Limb (tissue), 2 donors: ENCODE results near the gene RFTN1.

Experiments
- DNase-seq, 2 donors: peaks; one replicate each; pipeline ENCODE4 v3.0.0-alpha.2; 2016; ENCODE audit errors: extremely low spot score in 2 of 2

Gene RFTN1

DNA sequence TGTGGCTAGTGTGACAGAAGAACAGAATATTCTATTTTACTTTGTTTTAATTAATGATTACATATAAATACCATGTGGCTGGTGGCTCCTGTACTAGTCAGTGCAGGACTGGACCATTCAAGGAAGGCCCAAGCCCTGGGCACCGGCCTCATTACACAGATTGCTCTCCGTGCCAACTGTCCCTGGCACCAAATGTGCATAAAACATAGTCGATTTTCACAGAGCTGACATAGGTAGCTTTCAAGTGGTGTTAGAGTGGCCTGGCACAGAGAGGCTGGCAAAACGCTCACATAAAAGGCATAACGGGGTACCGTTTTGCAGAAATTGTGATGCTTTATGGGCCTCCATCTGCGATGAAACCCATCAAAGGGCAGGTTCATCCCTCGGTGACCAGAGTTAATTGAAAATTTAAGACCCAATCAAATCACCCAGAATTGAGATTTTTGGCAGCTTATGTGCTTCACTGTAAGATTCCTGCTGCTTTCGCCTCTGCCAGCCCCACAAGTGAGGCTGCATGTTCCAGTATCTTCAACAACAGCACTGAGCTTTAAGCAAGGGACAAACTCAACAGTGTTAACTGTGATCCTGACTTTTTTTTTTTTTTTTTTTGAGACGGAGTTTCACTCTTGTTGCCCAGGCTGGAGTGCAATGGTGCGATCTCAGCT is 25.9 kb downstream of the RFTN1 start:
- DNase-seq, result no peak

DNA sequence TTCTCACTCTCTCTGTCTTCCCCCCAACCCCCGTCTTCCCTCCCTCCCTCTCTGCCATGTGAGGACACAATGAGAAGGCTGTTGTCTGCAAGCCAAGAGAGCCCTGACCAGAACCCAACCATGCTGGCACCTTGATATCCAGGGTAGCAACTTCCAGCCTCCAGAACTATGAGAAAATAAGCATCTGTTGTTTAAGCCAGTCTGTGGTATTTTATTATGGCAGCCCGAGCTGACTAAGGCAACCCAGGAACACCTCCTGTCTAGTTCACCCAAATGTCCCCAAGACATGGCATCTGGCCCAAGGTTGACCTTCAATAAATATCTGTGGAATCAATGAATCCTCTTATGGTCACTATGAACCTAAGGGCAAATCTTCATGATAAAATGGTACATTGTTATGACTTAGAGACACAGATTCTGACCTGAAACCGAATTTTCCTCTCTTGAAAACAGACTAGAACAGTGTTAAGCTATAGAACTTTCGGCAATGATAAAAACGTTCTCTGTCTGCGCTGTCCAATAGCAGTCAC is 26.5 kb downstream of the RFTN1 start:
- DNase-seq, result no peak

DNA sequence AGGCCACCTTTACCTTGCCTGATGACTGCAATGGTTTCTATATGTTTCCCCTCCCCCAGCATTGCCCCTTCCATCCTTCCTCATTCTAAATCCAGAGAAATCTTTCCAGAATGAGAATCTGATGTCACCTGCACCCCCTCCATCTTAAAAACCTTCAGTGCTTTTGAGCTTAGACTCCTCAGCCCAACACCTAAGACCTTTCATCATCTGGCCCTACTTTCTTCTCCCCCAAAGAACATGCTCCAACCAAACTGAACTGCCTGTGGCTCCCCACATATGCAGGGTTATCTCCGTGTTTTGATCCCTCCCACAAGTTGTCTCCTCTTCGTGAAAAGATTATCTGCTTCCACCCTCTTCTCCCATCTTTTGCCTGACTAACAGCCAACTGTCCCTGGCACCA is 27.3 kb downstream of the RFTN1 start:
- no peak for DNase-seq

DNA sequence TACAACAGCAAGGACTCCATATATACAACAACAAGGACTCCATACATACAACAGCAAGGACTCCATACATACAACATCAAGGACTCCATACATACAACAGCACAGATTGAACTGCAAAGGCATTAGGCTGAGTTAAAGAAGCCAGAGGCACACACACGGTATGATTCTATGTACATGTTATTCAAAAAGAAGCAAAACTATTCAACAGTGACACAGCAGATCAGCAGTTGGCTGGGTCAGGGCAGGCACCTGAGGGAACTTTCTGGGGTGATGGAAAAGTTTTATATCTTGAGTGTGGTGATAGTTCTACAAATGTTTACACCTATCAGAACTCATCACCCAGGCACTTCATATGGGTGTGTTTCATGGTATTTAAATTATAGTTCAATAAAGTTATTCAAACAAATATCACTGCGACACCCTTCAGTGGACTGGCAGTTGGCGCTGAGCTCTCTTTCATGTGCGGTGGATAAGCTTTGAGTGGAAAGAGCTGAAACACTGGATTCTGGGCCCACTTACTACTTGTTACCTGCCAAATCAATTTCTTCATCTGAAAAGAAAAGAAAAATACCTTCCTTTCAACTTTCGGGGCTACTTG is 28.0 kb downstream of the RFTN1 start:
- no peak for DNase-seq

DNA sequence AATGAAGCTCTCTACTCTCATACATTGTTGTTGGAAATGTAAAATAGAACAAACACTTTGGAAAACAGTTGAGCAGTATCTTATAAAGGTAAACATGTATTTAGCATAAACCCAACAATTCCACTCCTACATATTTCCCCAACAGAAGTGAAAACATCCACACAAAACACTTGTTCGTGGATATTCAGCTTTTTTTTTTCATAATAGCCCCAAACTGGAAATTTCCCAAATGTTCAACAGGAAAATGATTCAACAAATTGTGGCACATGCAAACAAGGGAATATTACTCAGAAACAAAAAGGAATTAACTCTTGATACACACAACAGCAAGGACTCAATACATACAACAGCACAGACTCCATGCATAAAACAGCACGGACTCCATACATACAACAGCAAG is 28.5 kb downstream of the RFTN1 start:
- DNase-seq, result no peak

DNA sequence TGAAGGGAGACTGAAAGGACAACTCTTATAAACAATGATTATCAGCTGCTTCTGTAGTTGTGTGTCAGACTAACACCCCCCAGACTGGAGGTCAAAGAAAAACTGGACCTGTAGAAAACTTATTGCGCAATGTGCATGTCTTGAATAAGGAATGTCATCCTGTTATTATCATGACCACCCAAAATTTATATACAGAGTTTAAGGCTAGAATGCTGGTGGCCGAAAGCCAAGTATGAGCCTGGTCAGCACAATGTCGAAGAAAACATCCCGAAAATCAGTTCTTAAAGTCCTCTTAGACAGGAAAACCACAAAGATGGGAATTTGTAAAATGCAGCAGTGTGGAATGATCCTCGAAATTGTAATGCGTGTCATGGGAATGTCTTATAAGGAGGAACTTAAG is 29.3 kb downstream of the RFTN1 start:
- peak in 1 of 2 donors; percentile 24 for DNase-seq

DNA sequence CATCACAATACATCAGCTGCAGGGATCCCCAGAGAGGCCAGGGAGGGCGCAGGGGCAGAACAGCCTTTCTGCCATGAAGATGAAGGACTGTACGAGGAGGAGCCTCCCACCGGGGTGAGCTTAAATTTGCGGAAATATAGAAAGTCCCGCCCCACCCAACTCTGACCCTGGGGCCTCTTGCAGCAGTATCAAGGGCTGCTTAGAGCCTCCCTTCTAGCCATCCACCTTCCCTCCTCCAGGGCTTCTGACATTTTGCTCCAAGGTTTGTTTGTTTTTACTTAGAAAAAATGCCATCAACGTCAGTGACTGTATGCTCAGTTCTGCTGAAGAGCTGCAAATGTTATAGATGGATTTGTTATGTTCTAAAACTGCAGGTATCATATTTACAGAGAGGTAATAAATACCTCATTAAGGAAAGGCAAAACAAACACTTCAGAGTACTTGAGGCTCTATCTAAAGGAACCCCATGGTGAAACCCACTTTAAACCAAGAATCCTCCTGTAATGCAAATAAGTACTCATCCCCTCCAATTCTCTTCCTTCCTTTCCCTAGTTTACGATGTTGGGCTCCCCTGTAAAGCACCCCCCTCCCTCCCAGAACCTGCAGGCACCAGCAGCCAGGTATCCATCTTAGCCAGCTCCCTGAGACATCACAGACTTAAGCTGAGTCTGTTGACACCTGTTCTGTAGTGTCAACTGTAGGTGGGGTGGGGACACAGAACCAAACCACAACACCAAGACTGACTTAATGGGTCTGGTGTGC is 30.5 kb downstream of the RFTN1 start:
- DNase-seq, result no peak

DNA sequence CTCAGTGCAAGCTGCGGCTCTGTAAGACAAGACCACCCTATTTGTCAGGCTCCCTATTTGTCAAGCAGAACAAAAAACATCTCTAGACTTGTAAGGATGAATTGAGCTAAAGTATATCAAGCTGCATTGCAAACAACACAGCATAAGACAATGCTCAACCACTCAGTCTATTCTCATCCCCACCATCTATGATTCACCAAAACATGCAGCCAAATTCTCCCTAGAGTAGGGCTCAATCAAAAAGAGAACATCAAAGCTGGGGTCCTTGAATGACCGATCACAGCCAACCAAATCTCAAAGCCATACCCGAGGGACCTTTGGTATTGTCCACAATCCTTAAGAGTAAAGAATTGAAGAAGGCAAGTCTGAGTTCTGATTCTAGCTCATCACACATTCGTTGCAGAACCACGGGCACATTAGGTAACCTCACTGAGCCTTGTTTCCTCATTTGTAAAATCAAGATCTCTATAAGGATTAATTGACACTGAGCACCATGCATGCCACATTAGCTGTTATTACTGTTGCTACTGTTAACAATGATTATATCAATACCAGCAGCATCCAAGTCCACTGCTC is 31.2 kb downstream of the RFTN1 start:
- DNase-seq, result no peak

DNA sequence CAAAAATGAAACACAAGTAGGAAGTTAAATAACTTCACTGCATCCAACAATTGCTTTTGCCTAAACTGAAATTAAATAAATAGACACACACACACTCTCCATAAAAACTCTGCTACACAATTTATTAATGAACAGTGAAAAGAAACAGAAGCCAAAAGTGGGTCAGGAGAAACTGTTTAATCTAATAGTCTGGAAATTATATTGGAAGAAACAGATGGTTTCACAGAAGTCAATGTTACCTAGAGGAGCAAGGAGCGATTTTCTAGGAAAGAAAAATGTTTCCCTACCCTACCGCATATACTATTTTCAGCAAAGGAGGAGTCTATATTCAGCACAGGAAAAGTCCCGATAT is 32.0 kb downstream of the RFTN1 start:
- DNase-seq, result no peak

DNA sequence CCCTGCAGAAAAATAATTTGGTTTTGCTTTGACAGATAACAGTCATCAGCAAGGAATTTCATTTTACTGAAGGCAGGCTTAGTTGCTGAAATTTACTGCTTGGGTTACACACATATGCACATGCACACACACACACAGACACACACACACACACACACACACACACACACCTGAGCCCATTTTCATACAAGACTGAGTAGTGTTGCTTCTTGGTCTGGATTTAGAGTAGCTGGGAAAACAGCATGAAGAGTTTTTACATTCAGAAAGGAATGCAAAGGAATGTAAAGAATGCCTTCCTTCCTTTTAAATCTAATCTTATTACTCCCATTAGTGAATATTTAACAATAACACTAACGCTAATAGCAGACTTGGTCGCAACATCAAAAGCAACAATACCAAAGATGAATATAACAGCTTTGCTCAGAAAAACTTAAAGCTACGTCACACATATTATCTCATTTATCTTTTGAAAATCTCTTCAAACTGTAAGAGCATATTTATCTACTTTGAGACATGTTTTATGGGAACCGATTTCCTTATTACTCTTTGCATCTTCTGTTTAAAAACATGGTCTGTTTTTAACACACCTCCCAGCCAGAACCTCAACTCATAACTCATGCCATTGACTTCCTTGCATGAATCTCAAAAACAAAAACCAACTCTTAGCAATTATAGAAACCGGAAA is 32.5 kb downstream of the RFTN1 start:
- DNase-seq, result no peak

DNA sequence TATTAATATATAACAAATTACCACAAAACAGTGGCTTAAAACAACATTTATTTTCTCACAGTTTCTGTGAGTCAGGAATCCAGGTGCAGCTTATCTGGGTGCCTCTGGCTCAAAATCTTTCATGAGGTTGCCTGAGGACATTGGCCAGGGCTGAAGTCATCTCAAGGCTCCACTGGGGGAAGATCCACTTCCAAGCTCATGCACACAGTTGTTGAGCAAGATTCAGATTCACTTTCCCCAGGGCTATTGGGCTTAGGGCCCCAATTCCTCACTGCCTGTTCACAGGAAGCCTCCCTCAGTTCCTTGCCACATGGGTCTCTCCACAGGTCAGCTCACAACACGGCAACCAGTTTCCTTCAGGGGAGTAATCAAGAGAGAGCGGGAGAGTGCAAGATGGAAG is 35.0 kb downstream of the RFTN1 start:
- no peak for DNase-seq

DNA sequence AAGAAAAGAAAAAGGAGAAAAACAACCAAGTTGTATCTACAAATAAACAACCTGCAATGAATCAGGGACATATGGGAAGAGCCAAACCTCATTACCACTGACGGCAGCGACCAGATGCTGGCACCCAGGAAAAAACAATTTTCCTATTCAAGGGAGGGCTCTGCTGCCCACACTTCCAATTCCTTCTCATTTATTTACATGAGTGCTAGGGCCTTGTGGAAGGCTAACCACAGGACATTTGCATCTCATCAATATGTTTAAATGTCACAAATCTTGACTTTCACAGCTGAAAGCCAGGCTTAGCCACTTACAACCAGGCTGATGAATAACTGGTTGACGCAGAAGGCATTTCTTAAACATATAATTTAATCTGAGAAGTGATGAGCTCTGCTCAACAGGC is 36.0 kb downstream of the RFTN1 start:
- DNase-seq, result no peak

DNA sequence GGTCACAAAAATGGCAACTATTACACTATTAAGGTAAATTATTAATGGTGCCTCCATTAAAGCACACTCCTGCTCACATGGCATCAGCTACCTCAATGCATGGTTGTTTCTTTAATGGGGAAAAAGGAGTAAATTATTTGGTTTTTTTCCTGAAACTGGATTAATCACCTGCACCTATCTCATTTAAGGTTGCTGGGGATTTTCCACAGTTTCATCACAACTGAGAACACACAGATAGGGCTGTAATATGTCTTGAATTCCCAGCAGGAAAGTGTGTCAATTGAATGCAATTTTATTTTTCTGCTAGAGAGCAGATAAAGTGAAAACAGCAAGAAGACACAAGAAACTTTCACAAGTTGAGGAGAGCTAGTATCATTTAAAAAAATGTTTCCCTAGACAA is 36.4 kb downstream of the RFTN1 start:
- DNase-seq, result no peak

DNA sequence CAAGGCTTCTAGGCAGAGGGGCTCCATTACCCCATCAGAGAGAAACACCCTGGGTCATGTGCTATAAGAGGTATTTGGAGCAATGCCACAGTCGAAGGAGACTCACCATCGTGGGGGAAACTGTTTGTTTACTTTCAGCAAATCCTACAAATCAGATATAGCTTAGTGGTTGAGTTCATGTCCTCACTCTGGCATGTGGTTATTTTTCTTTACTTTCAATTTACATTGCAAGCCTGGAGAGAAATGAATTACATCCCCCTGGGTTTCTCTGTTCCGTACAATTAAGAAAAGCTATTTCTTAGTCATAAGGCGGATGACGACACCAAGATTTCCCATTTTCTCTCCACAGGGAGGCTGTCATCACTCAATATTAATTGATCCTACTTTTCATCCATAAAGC is 36.9 kb downstream of the RFTN1 start:
- no peak for DNase-seq

DNA sequence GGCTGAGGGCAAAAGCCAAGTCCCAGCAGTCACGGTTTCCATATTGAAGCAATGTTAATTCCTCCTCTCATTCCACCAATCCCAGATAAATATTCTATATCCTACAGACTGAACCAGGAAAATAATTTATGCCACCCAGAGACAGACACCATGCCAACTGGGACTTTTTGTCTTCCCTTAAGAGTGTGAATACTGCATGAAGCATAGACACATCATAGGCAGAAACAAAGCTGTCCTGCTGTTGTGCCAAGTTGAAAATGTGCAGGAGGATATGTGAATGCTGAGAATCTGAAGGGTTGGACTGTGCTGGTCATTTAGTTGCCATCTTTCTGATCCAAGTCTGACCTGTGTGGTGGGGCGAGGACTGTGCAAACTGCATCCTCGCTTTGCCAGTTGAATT is 37.7 kb downstream of the RFTN1 start:
- DNase-seq, result no peak

DNA sequence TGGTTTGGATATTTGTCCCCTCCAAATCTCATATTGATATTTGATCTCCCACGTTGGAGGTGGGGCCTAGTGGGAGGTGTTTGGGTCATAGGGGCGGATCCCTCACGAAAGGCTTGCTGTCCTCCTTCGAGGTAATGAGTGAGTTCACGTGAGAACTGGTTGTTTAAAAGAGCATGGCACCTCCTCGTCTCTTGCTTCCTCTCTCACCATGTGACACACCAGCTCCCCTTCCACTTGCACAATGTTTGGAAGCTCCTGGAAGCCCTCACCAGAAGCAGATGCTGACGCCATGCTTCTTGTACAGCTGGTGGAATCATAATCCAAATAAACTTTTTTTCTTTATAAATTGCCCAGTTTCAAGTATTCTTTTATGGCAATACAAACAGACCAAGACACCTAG is 38.6 kb downstream of the RFTN1 start:
- DNase-seq, result no peak

DNA sequence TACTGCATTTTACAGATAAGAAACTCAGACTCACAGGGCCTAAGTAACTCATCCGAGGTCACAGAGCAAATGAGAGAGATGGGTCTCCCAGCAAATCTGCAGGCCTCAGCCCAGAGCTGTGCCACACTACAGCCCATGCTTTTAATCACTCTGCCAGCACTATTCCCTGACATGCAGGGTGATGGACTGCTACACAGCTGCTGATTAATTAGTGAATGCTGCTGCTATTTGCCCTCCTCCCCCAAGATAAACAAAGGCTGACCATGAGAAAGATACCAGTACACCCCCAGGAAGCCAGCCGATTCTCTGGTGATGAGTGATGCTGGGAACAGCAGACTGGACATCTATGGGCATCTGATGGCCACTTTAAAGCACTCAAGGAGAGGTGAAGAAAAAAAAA is 39.3 kb downstream of the RFTN1 start:
- no peak for DNase-seq

DNA sequence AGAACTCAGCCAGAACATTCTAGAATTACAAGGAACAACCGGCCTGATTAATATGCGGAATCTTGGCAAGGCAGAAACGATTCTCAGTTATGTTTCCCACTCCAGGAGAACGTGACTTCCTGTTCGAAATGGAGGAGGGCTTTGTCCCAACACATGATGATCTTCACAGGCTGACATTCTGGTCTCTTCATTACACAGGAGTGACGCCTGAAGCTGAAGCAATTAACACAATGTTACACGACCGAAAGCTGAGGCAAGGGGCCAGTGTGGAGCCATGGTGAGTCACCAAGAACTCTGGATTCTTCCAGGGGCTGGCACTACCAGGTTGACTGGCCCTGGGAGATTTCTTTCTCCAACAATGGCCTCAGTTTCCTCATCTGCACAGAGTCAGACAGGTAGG is 40.9 kb downstream of the RFTN1 start:
- no peak for DNase-seq

DNA sequence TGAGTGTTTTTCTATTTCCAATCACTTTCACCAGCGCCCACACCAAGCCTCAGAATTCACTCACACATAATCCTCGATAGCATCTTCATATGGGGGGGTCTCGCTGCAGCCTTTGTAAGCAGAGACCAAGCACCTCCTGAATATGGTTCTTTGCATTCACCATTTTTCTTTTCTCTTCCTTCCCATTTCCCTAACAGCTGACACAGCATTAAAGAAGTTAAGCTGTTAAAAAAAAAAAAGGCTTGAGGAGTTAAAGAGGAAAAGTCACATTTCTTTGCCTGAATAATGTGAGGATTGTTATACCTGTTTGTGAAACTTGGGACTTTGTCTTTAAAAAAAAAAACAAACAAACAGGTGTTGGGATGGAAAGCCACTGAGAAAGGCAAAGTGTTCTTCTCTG is 41.6 kb downstream of the RFTN1 start:
- no peak for DNase-seq

DNA sequence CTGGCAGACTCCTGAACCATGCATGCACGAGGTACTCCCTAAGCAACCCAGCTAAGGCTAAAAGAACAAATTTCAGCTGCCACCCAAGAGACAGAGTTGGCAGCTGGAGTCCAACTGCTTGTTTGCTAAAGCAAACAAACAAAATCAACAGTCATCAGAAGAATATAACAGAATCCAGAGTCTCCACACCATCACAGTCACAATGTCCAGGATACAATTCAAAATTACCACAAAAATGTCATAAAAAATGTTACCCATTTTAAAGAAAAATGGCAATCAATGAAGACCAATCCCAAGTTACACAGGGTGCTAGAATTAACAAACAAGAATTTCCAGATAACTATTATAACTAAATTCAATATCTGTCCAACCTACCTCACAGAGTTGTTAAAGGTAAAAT is 42.9 kb downstream of the RFTN1 start:
- no peak for DNase-seq

DNA sequence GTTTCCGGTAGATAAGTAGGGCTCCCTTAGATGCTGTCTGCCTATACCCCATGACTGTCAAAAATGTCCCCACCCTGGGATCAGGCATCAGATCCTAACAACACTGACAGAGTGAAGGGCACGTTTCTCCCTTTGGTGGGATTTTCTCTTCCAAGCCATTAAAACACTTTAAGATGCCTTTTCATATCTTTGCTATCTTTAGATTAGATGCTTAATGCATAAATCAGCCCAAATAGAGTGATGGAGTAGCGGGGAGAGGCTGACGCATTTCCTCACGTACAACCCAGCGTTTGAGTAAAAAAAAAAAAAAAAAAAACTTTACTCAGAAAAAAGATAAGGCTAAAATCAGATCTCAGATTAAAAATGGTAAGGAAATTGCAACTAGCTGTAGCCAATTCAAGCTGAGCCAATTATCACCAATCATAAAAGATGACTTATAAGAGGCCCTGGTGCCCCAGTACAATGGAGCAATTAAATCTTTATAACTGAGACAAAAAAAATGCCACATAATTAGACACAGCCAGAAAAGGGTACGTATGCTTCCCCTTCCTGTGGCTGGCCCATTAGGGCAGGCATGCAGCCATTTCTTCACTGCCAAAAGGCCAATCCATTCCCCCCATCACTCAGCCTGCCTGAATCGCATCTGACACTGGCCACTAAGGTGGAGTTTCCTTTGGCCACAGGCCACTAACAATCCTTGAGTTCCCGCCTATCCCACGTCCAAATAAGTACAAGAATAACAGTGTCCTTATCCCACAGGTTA is 45.0 kb downstream of the RFTN1 start:
- DNase-seq, result no peak
